ENCODE data around the gene PLEKHG4. TPM values are rescaled to one million over a fixed set of nuclear protein-coding genes. Genes with fewer than 3 reads are reported as not detected.

PLEKHG4 gene
- total RNA-seq, 4 donors from 2014 or later = 2.4 to 13.2 (median 10.2) TPM

DNA sequence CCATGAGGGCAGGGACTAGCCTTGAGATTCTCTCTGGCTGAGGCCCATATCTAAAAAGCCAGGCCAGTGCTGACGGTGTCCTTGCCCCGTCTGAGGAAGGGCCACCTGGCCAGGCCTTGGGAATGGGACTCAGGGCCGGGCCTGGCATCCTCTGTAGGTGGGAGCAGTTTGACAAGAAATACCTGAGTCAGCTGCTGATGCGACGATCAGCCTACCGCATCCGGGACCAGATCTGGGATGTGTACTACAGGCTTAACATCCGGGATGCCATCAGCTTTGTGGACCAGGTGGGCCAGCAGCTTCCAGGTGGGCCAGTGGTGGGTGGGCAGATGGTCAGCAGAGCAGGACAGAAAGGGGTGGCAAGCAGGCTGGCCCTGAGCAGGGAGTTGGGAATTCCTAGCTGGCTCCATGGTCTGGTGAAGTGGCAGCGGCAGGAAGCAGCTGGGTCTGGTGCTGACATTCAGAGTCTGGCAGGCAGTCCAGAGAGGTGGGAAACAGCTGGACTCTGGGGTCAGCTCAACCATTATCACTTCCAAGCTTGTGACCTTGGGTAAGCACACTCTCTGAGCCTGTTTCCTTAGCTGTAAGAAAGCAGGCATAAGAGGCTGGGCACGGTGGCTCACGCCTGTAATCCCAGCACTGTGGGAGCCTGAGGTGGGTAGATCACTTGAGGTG lies 21.0 kb upstream of the PLEKHG4 start:
- no peak for TF ChIP-seq CTCF (IDR thresholded peaks at IDR 0.05; ENCODE audit: low read depth)

DNA sequence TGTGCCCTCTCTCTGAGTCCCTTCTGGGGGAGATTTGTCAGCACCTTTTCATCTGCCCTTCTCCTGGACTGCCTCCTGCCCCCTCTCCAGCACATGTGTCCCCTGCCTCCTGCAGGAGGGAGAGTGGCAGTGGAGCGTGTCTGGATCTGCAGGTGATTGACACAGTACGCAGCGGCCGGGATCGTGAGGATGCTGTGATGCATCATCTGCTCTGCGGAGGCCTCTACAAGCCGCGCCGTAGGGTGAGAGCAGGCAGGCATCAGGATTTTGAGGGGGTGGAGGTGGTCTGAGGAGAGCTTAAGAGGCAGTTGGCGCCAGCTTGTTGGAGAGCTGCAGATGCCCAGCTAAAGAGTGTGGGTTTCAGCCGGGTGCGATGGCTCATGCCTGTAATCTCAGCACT lies 19.6 kb upstream of the PLEKHG4 start:
- TF ChIP-seq CTCF (IDR thresholded peaks at IDR 0.05; ENCODE audit: low read depth) = no peak

DNA sequence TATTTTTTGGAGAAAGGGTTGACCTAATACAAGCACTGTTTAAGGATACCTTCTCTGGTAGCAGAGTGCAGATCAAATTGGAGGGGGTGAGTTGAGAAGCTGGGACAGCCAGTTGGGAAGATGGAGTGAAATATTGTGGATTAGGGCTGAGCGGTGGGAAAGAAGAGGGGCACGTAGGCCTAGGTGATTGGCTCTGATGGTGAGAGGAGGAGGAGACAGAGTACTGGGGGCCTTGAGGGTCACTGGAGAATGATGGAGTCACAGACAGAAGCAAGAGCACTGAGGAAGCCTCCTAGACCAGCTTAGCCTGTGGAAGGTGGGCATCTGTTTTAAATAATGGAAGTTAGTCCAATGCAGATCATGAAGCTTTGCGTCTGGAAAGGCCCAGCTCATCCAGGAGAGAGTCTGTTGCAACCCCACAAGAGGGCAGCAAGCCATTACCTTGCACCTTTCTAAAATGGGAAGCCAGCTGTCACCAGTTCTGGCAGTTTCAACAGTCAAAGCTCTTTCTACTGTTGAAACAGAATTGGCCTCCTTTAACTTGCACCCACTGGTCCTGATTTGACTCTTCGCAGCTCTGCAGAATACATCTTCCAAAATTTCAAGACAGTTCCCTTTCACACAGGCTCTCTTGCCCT lies 18.8 kb upstream of the PLEKHG4 start:
- TF ChIP-seq CTCF (IDR thresholded peaks at IDR 0.05; ENCODE audit: low read depth) = no peak

DNA sequence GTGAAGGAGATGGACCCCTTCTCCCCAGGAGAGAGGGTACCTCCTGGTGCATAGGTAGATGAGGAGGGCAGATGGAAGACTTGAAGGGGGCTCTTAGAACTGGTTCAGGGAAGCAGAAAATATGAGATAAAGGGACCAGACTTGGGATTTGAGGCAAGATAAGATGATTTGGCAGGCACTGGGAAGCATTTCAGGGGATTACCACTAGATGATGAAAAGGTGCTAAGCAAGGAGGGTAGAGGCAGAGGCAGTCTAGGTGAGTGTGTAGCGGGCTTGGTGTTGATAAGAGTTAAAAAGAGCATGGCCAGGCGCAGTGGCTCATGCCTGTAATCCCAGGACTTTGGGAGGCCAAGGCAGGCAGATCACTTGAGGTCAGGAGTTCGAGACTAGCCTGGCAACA lies 16.1 kb upstream of the PLEKHG4 start:
- no peak for TF ChIP-seq CTCF (IDR thresholded peaks at IDR 0.05; ENCODE audit: low read depth)

GRCh38 chr16:67264277-67264676 lies 15.1 kb upstream of the PLEKHG4 start:
- TF ChIP-seq CTCF (IDR thresholded peaks at IDR 0.05; ENCODE audit: low read depth) = no peak

GRCh38 chr16:67264866-67265265 lies 14.5 kb upstream of the PLEKHG4 start:
- no peak for TF ChIP-seq CTCF (IDR thresholded peaks at IDR 0.05; ENCODE audit: low read depth)

GRCh38 chr16:67265834-67266233 lies 13.5 kb upstream of the PLEKHG4 start:
- TF ChIP-seq CTCF (IDR thresholded peaks at IDR 0.05; ENCODE audit: low read depth) = no peak

Data from subcutaneous adipose tissue (tissue), 4 donors.